H1 (cell line): ENCODE results near the gene ZNF618. TPM values are rescaled to one million over a fixed set of nuclear protein-coding genes. Genes with fewer than 3 reads are reported as not detected.

Experiments used
- CTCF ChIA-PET: fragments of 300-600 bp; sonication (Branson Sonifier 250); formaldehyde crosslinking; loops from one replicate; lab custom pipeline; 2021; ENCODE audit not compliant: partially characterized antibody; lab: Charles Lee
- POLR2A ChIA-PET: fragments of 300-600 bp; sonication (Branson Sonifier 250); formaldehyde crosslinking; loops from one replicate; lab custom pipeline; 2021; ENCODE audit warnings: inconsistent platforms; ENCODE audit not compliant: partially characterized antibody; lab: Charles Lee
- DNase-seq, 2 experiments: peaks; one replicate each; pipeline versions ENCODE4 v3.0.0 to v3.0.0-alpha.2; 2010 to 2022; ENCODE audit warnings: low spot score in 2 of 2, low read depth in 1 of 2, mixed read lengths in 1 of 2
- FAIRE-seq: peaks from 2 replicates; lab custom pipeline; 2011; peaks lifted over from hg19 to GRCh38; lab: Jason Lieb, UNC
- H2AFZ ChIP-seq: 2 replicates; pipeline ENCODE4 v1.8.1; 2012; ENCODE audit warnings: low read length, inconsistent platforms
- H2AK5ac ChIP-seq: 2 replicates; pipeline ENCODE4 v1.6.1; 2013; ENCODE audit warnings: low read depth, low read length
- H2BK120ac ChIP-seq: replicated peaks from 2 replicates; pipeline ENCODE3; 2013; ENCODE audit warnings: low read depth, low read length, inconsistent platforms
- H2BK12ac ChIP-seq: 2 replicates; pipeline ENCODE4 v1.6.1; 2013; ENCODE audit warnings: low read depth, low read length
- H2BK15ac ChIP-seq: 2 replicates; pipeline ENCODE4 v1.6.1; 2013; ENCODE audit warnings: low read length
- H2BK20ac ChIP-seq: 2 replicates; pipeline ENCODE4 v1.6.1; 2013; ENCODE audit warnings: low read length
- H2BK5ac ChIP-seq: 2 replicates; pipeline ENCODE4 v1.6.1; 2013; ENCODE audit warnings: low read depth, low read length
- H3K14ac ChIP-seq: 2 replicates; pipeline ENCODE4 v1.6.1; 2013; ENCODE audit warnings: inconsistent platforms; ENCODE audit not compliant: insufficient read length
- H3K18ac ChIP-seq: 2 replicates; pipeline ENCODE4 v1.6.1; 2013; ENCODE audit warnings: low read length; ENCODE audit errors: extremely low read depth
- H3K23ac ChIP-seq: 2 replicates; pipeline ENCODE4 v1.6.1; 2013; ENCODE audit warnings: inconsistent platforms; ENCODE audit not compliant: insufficient read length
- H3K23me2 ChIP-seq: 2 replicates; pipeline ENCODE4 v1.6.1; 2013; ENCODE audit warnings: low read depth, low read length
- H3K27ac ChIP-seq: 2 replicates; pipeline ENCODE4 v1.6.1; 2011; ENCODE audit warnings: low read depth, low read length, inconsistent platforms
- H3K27me3 ChIP-seq, 4 experiments: replicated peaks in 1 of 4; 1 replicate in 1 of 4; 2 replicates in 3 of 4; pipeline versions ENCODE4 v1.6.1 to v1.8.1; 2011 to 2013; ENCODE audit warnings: low read length in 3 of 4, mild to moderate bottlenecking in 3 of 4, inconsistent platforms in 2 of 4, mixed read lengths in 2 of 4, moderate library complexity in 1 of 4; ENCODE audit not compliant: control insufficient read depth in 3 of 4, insufficient read depth in 3 of 4; ENCODE audit errors: extremely low read depth in 1 of 4
- H3K36me3 ChIP-seq, 4 experiments: 2 replicates each; pipeline versions ENCODE4 v1.6.1 to v1.8.1; 2011 to 2013; ENCODE audit warnings: mild to moderate bottlenecking in 4 of 4, low read length in 3 of 4, moderate library complexity in 2 of 4, control low read depth in 1 of 4, inconsistent platforms in 1 of 4; ENCODE audit not compliant: insufficient read depth in 4 of 4, control insufficient read depth in 2 of 4
- H3K4ac ChIP-seq: replicated peaks from 2 replicates; pipeline ENCODE3; 2013; ENCODE audit warnings: low read length, low read depth, mixed read lengths, inconsistent platforms; ENCODE audit not compliant: insufficient read length
- H3K4me1 ChIP-seq, 4 experiments: replicated peaks in 1 of 4; 1 replicate in 1 of 4; 2 replicates in 3 of 4; pipeline versions ENCODE4 v1.6.1 to v1.8.1; 2011 to 2013; ENCODE audit warnings: low read length in 3 of 4, inconsistent platforms in 2 of 4, mixed read lengths in 1 of 4; ENCODE audit not compliant: insufficient read depth in 4 of 4, control insufficient read depth in 3 of 4
- H3K4me2 ChIP-seq, 2 experiments: 2 replicates each; pipeline versions ENCODE4 v1.6.1 to v1.8.1; 2011 to 2013; ENCODE audit warnings: low read depth in 2 of 2, low read length in 2 of 2, control low read depth in 1 of 2, inconsistent platforms in 1 of 2, mild to moderate bottlenecking in 1 of 2; ENCODE audit not compliant: insufficient read depth in 1 of 2
- H3K4me3 ChIP-seq, 4 experiments: fragments of 200-600, 300-600 bp in 1 of 4; sonication (generic), shearing (Covaris generic), sonication (Bioruptor Twin) in 1 of 4; 2 replicates each; pipeline versions ENCODE4 v1.5.1 to v1.8.1; 2011 to 2016; ENCODE audit warnings: low read length in 4 of 4, low read depth in 3 of 4, control low read depth in 2 of 4, inconsistent platforms in 2 of 4, mild to moderate bottlenecking in 2 of 4, mixed read lengths in 1 of 4, moderate library complexity in 1 of 4; ENCODE audit not compliant: insufficient read depth in 2 of 4; ENCODE audit errors: extremely low read depth in 1 of 4
- H3K56ac ChIP-seq: replicated peaks from 2 replicates; pipeline ENCODE3; 2013; ENCODE audit warnings: low read depth, mild to moderate bottlenecking, mixed read lengths, low read length, inconsistent platforms; ENCODE audit not compliant: insufficient read length
- H3K79me1 ChIP-seq: 2 replicates; pipeline ENCODE4 v1.6.1; 2013; ENCODE audit warnings: low read depth, low read length, control low read depth
- H3K79me2 ChIP-seq, 2 experiments: 2 replicates each; pipeline versions ENCODE4 v1.6.1 to v1.8.1; 2012 to 2013; ENCODE audit warnings: low read length in 2 of 2, mild to moderate bottlenecking in 2 of 2, inconsistent platforms in 1 of 2; ENCODE audit not compliant: insufficient read depth in 2 of 2, control insufficient read depth in 1 of 2
- H3K9ac ChIP-seq, 4 experiments: replicated peaks in 1 of 4; 1 replicate in 1 of 4; 2 replicates in 3 of 4; pipeline versions ENCODE4 v1.6.1 to v1.8.1; 2011 to 2013; ENCODE audit warnings: low read depth in 3 of 4, low read length in 3 of 4, control low read depth in 2 of 4, mild to moderate bottlenecking in 2 of 4, moderate library complexity in 2 of 4, inconsistent platforms in 1 of 4; ENCODE audit errors: extremely low read depth in 1 of 4
- H3K9me3 ChIP-seq, 2 experiments: 2 replicates each; pipeline versions ENCODE4 v1.6.1 to v1.8.1; 2012 to 2013; ENCODE audit warnings: mild to moderate bottlenecking in 2 of 2, moderate library complexity in 2 of 2, control low read depth in 1 of 2, inconsistent platforms in 1 of 2, low read depth in 1 of 2, low read length in 1 of 2, mixed read lengths in 1 of 2; ENCODE audit not compliant: insufficient read depth in 2 of 2
- H4K20me1 ChIP-seq, 2 experiments: replicated peaks in 1 of 2; 2 replicates each; pipeline versions ENCODE3 to v1.8.1; 2011 to 2013; ENCODE audit warnings: inconsistent platforms in 2 of 2, low read length in 2 of 2, mild to moderate bottlenecking in 1 of 2; ENCODE audit not compliant: insufficient read depth in 2 of 2, control insufficient read depth in 1 of 2
- H4K5ac ChIP-seq: 2 replicates; pipeline ENCODE4 v1.6.1; 2013; ENCODE audit warnings: low read length, low read depth, mixed read lengths, inconsistent platforms; ENCODE audit not compliant: insufficient read length
- H4K8ac ChIP-seq: 2 replicates; pipeline ENCODE4 v1.8.0; 2013; ENCODE audit warnings: mild to moderate bottlenecking, moderate library complexity, low read length, inconsistent platforms; ENCODE audit not compliant: insufficient read depth; ENCODE audit errors: extremely low read depth
- H4K91ac ChIP-seq: replicated peaks from 2 replicates; pipeline ENCODE3; 2013; ENCODE audit warnings: low read length, mixed read lengths, inconsistent platforms; ENCODE audit not compliant: insufficient read length
- BRCA1 ChIP-seq: IDR thresholded peaks from 2 replicates; pipeline ENCODE4 v1.6.1; 2012; ENCODE audit warnings: low read depth, low read length, improper control_type of control experiment
- CBX8 ChIP-seq: fragments of 300-800, 300-1000 bp; sonication (generic); IDR thresholded peaks from 2 replicates; pipeline ENCODE4 v1.7.1; 2016; ENCODE audit warnings: low read depth, low read length, borderline replicate concordance
- CEBPB ChIP-seq: IDR thresholded peaks from 2 replicates; pipeline ENCODE4 v1.6.1; 2012; ENCODE audit warnings: low read depth, low read length
- EZH2 ChIP-seq: fragments of 200-600 bp; sonication (generic); IDR thresholded peaks from 2 replicates; pipeline ENCODE4 v1.7.1; 2012; ENCODE audit warnings: low read depth, mild to moderate bottlenecking, moderate library complexity, low read length, inconsistent platforms; ENCODE audit not compliant: severe bottlenecking
- GABPA ChIP-seq: IDR thresholded peaks from 2 replicates; pipeline ENCODE4 v1.6.1; 2011; ENCODE audit warnings: mild to moderate bottlenecking, low read length, moderate library complexity, borderline replicate concordance; ENCODE audit not compliant: insufficient read depth
- KDM5A ChIP-seq: fragments of 200-600 bp; IDR thresholded peaks from 2 replicates; pipeline ENCODE4 v1.7.1; 2012; ENCODE audit warnings: mild to moderate bottlenecking, low read length, inconsistent platforms, mixed read lengths
- RBBP5 ChIP-seq: IDR thresholded peaks from 2 replicates; pipeline ENCODE4 v1.7.1; 2012; ENCODE audit warnings: low read depth, mild to moderate bottlenecking, inconsistent platforms, low read length, moderate library complexity, borderline replicate concordance
- RFX5 ChIP-seq: IDR thresholded peaks from 2 replicates; pipeline ENCODE4 v1.6.1; 2011; ENCODE audit warnings: low read depth, low read length, improper control_type of control experiment, borderline replicate concordance
- RNF2 ChIP-seq: fragments of 200-900, 300-1000 bp; sonication (generic); IDR thresholded peaks from 2 replicates; pipeline ENCODE4 v1.7.1; 2016; ENCODE audit warnings: borderline replicate concordance, low read depth, mild to moderate bottlenecking, antibody characterized with exemption, low read length; ENCODE audit not compliant: poor library complexity, severe bottlenecking; ENCODE audit errors: missing control alignments
- RXRA ChIP-seq: IDR thresholded peaks from 2 replicates; pipeline ENCODE4 v1.6.1; 2011; ENCODE audit warnings: low read depth, mild to moderate bottlenecking, low read length, moderate library complexity; ENCODE audit not compliant: insufficient read depth
- SP4 ChIP-seq: IDR thresholded peaks from 2 replicates; pipeline ENCODE4 v1.6.1; 2012; ENCODE audit warnings: low read length, inconsistent platforms
- TEAD4 ChIP-seq: IDR thresholded peaks from 2 replicates; pipeline ENCODE4 v1.6.1; 2012; ENCODE audit warnings: low read depth, low read length, inconsistent platforms, mixed read lengths
- WGBS, 2 experiments: shearing (Covaris generic) in 1 of 2; methylation state at CpG; one replicate each; pipeline versions ENCODE4 v1.1.6 to v1.1.7; 2013 to 2015; ENCODE audit warnings: low lambda C conversion rate in 2 of 2, mixed read lengths in 2 of 2, inconsistent platforms in 1 of 2, low coverage in 1 of 2, missing lambda C conversion rate in 1 of 2; ENCODE audit not compliant: insufficient replicate concordance in 2 of 2, insufficient coverage in 1 of 2, insufficient read length in 1 of 2; ENCODE audit errors: extremely low coverage in 1 of 2, missing lambda C conversion rate in 1 of 2; 5-methylcytosine and 5-hydroxymethylcytosine counted together
- polyA plus RNA-seq, 7 experiments: library from polyadenylated mRNA; depleted of rRNA in 3 of 7; stranded (reverse) in 5 of 7; unstranded in 2 of 7; fragments of >200 nt in 5 of 7; fragments of 200-250 nt in 2 of 7; gene quantifications; 1 replicate in 5 of 7; 2 replicates in 1 of 7; 4 replicates in 1 of 7; pipeline versions ENCODE4 v1.2.1 to v1.2.3, GENCODE V29; 2011 to 2013; ENCODE audit warnings: missing spikeins in 2 of 7, mixed read lengths in 2 of 7
- total RNA-seq: library from RNA; stranded (reverse); fragmentation: NEBNext Ultra II Directional; extraction: Animal tissue kit (Norgen Biotek cat#: 25700); gene quantifications from 2 replicates; pipeline ENCODE4 v1.2.1, GENCODE V29; 2021

The ZNF618 gene
- total and polyA plus RNA-seq, 2 of the 8 experiments (the other 6 are each of a cell fraction or from before 2014, with no cell fraction given) = 9.6 to 28.5 TPM

- H3K56ac ChIP-seq = no peak overlapping the region
- H4K8ac ChIP-seq = no peak overlapping the region
- ChIA-PET CTCF (interaction anchor here (0.6 to 1.2 kb wide), 6 partner anchors 10 to 205 kb away, joined by 3 to 5 read pairs (median 3); no protein-coding TSS in a partner anchor), POLR2A (interaction anchor here (0.6 to 1.3 kb wide), 3 partner anchors 30 to 51 kb away, joined by 3 read pairs; no protein-coding TSS in a partner anchor)
- H3K4ac ChIP-seq = no peak overlapping the region
- H2BK15ac ChIP-seq = no peak overlapping the region
- WGBS, 2 experiments = 90% methylated on average over 8 of the region's 8 CpGs; no CpG with 5 or more reads in 1 of the 2 experiments
- no peak overlapping the region for H3K23ac ChIP-seq
- H2AFZ ChIP-seq = no peak overlapping the region
- H2AK5ac ChIP-seq = no peak overlapping the region
- peaks cover 0 to 2% of the 10 kb centered on the region in 2 experiments; a peak in 1 of 4 replicates for H3K9me3 ChIP-seq
- H3K36me3 ChIP-seq = no peaks in the 10 kb centered on the region
- H4K5ac ChIP-seq = no peak overlapping the region
- H2BK20ac ChIP-seq = no peak overlapping the region
- DNase-seq = peak in 1 of 2 experiments; percentile 26
- peaks cover 3 to 45% of the 10 kb centered on the region in 2 experiments; a peak in 3 of 4 replicates for H3K79me2 ChIP-seq
- no peak overlapping the region for H3K27ac ChIP-seq
- peaks cover 4 to 11% of the 10 kb centered on the region in 2 experiments for H4K20me1 ChIP-seq
- peaks cover 11% of the 10 kb centered on the region for H3K79me1 ChIP-seq
- no peak overlapping the region for H3K14ac ChIP-seq
- no peak overlapping the region for H2BK12ac ChIP-seq
- peaks cover 0 to 4% (median 3%) of the 10 kb centered on the region in 4 experiments; a peak in 5 of 7 replicates for H3K4me1 ChIP-seq
- no peak overlapping the region for H2BK5ac ChIP-seq
- no peak overlapping the region for H3K4me2 ChIP-seq
- H4K91ac ChIP-seq = no peak overlapping the region
- H3K23me2 ChIP-seq = no peaks in the 10 kb centered on the region; the same call in 1 of the 2 replicates
- H3K4me3 ChIP-seq = no peak overlapping the region
- H3K9ac ChIP-seq = 0 out of 7 replicates have a peak overlapping the region, but pooled peaks of 1 of the 4 experiments have one; percentile 14
- H3K27me3 ChIP-seq = no peaks in the 10 kb centered on the region
- no peak overlapping the region for H3K18ac ChIP-seq
- no peak overlapping the region for H2BK120ac ChIP-seq
- FAIRE-seq = no peak
- TF ChIP-seq EZH2 (no peak), BRCA1 (no peak), RFX5 (no peak), GABPA (no peak), CEBPB (no peak), RNF2 (no peak), RXRA (no peak), SP4 (no peak), RBBP5 (no peak), CBX8 (no peak), TEAD4 (no peak), KDM5A (no peak)
These were observed 56.9 kb downstream of the ZNF618 start for GRCh38 chr9:113932906-113933584.
